ENCODE measurements around the gene NUDT11. TPM values are rescaled to one million over a fixed set of nuclear protein-coding genes. Genes with fewer than 3 reads are reported as not detected.

NUDT11 gene
- total RNA-seq, 2 donors from 2014 or later, result 0.75 TPM; not detected in 1

- Histone ChIP-seq H3K27me3 (no peaks in the 10 kb centered on the region), H3K4me3 (no peak overlapping the region), H3K36me3 (no peaks in the 10 kb centered on the region), H3K9me3 (no peaks in the 10 kb centered on the region), H3K27ac (no peak overlapping the region), H3K4me1 (no peaks in the 10 kb centered on the region)
- peak in 1 of 2 donors; percentile 45 for TF ChIP-seq CTCF (IDR thresholded peaks at IDR 0.05)
- DNase-seq (ENCODE audit: low spot score), result no peak
Measured at GRCh38 chrX:51459125-51459524, 37.3 kb downstream of the NUDT11 start.

DNA sequence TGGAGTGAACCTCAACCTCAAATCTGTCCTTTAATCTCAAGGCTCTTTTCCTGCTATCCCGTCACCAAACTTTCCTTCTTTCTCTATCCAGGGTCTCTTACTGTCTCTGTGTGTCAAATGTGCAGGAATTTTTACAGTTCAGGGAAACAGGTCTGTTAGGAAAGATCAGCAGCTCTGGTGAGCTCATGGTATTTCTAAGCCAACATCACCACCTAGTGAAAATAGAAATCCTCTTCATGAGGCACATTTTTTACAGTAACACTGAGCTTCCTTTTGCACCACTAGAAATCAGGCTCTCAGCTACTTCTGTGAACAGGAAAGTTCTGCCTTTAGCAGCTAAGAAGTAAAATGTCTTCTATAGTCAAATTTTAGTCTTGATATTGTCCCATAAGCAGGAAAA lies 39.6 kb downstream of the NUDT11 start:
- TF ChIP-seq CTCF (IDR thresholded peaks at IDR 0.05), result peak in 1 of 2 donors; percentile 27
- Histone ChIP-seq H3K27ac (no peak overlapping the region), H3K36me3 (no peaks in the 10 kb centered on the region), H3K4me3 (no peak overlapping the region), H3K4me1 (no peaks in the 10 kb centered on the region), H3K27me3 (no peaks in the 10 kb centered on the region), H3K9me3 (no peaks in the 10 kb centered on the region)
- no peak for DNase-seq (ENCODE audit: low spot score)

GRCh38 chrX:51456246-51456645 lies 40.1 kb downstream of the NUDT11 start:
- H3K27me3 ChIP-seq, result no peaks in the 10 kb centered on the region
- no peak overlapping the region for H3K27ac ChIP-seq
- no peak for TF ChIP-seq CTCF (IDR thresholded peaks at IDR 0.05)
- H3K36me3 ChIP-seq, result no peaks in the 10 kb centered on the region
- H3K9me3 ChIP-seq, result no peaks in the 10 kb centered on the region
- DNase-seq (ENCODE audit: low spot score), result no peak
- H3K4me1 ChIP-seq, result no peaks in the 10 kb centered on the region
- H3K4me3 ChIP-seq, result no peak overlapping the region

- Histone ChIP-seq H3K36me3 (no peaks in the 10 kb centered on the region), H3K27ac (no peak overlapping the region), H3K4me3 (no peak overlapping the region), H3K4me1 (no peaks in the 10 kb centered on the region), H3K27me3 (no peaks in the 10 kb centered on the region), H3K9me3 (no peaks in the 10 kb centered on the region)
- DNase-seq (ENCODE audit: low spot score), result no peak
- no peak for TF ChIP-seq CTCF (IDR thresholded peaks at IDR 0.05)
Measured at GRCh38 chrX:51440365-51440764, 56.0 kb downstream of the NUDT11 start.

Other genes with a start within 250 kb of the NUDT11 start
- gene NUDT10, start 163.8 kb downstream of the NUDT11 start, total RNA-seq, result under 1 TPM; 0.41 to 0.79 TPM
- not detected for gene CENPVL3, start 122.3 kb upstream of the NUDT11 start, total RNA-seq
- gene CENPVL2, start 186.2 kb upstream of the NUDT11 start, total RNA-seq, result not detected
- not detected for gene CENPVL1, start 213.9 kb upstream of the NUDT11 start, total RNA-seq
- 1 to 10 TPM; 5.9 to 6.7 TPM for gene GSPT2, start 246.8 kb upstream of the NUDT11 start, total RNA-seq